Stimulated activated effector memory CD8-positive, alpha-beta T cell treated with anti-CD3 and anti-CD28 coated beads, Interleukin-12 subunit alpha, Interleukin-12 subunit beta, amount 100 ng/mL, for 72 hours (primary cell): ENCODE data around the gene SEC16A.

ENCODE experiments used
- ATAC-seq: fragments of 150-1000 bp; cut with Tn5 transposase; 2 replicates; pipeline ENCODE4 v1.10.0; 2021
- DNase-seq, 2 donors: peaks; one replicate each; pipeline ENCODE4 v3.0.0; 2021 to 2022; ENCODE audit warnings: low spot score in 2 of 2
- H3K27ac Mint-ChIP-seq: one replicate; pipeline ENCODE4 v1.8.0; 2022; ENCODE audit warnings: mild to moderate bottlenecking, mixed read lengths
- H3K36me3 Mint-ChIP-seq: one replicate; pipeline ENCODE4 v1.8.0; 2022; ENCODE audit warnings: mild to moderate bottlenecking, mixed read lengths
- H3K4me1 Mint-ChIP-seq: one replicate; pipeline ENCODE4 v1.8.0; 2022; ENCODE audit warnings: mixed read lengths
- H3K4me3 Mint-ChIP-seq: one replicate; pipeline ENCODE4 v1.8.0; 2022; ENCODE audit warnings: mild to moderate bottlenecking, mixed read lengths
- H3K9me3 Mint-ChIP-seq: one replicate; pipeline ENCODE4 v1.8.0; 2022; ENCODE audit warnings: mixed read lengths

SEC16A gene

GRCh38 chr9:136470792-136471469 lies 11.9 kb downstream of the SEC16A start:
- H3K9me3 Mint-ChIP-seq, result no peaks in the 10 kb centered on the region
- no peak for ATAC-seq
- H3K36me3 Mint-ChIP-seq, result peaks cover 99% of the 10 kb centered on the region
- H3K4me1 Mint-ChIP-seq, result no peaks in the 10 kb centered on the region
- no peak for DNase-seq
- H3K4me3 Mint-ChIP-seq, result no peak overlapping the region
- H3K27ac Mint-ChIP-seq, result peak overlapping the region; percentile 58

- H3K4me1 Mint-ChIP-seq, result no peaks in the 10 kb centered on the region
- DNase-seq (no peak), ATAC-seq (no peak)
- no peaks in the 10 kb centered on the region for H3K9me3 Mint-ChIP-seq
- no peak overlapping the region for H3K27ac Mint-ChIP-seq
- peaks cover 99% of the 10 kb centered on the region for H3K36me3 Mint-ChIP-seq
- no peak overlapping the region for H3K4me3 Mint-ChIP-seq
Observed at GRCh38 chr9:136470356-136470755, 12.5 kb downstream of the SEC16A start.

GRCh38 chr9:136467766-136468165 lies 15.1 kb downstream of the SEC16A start:
- ATAC-seq (no peak), DNase-seq (no peak)
- H3K36me3 Mint-ChIP-seq, result peaks cover 99% of the 10 kb centered on the region
- no peak overlapping the region for H3K4me3 Mint-ChIP-seq
- H3K27ac Mint-ChIP-seq, result no peak overlapping the region
- no peaks in the 10 kb centered on the region for H3K9me3 Mint-ChIP-seq
- no peaks in the 10 kb centered on the region for H3K4me1 Mint-ChIP-seq

GRCh38 chr9:136466155-136466541 lies 16.7 kb downstream of the SEC16A start:
- Mint-ChIP-seq H3K36me3 (peaks cover 100% of the 10 kb centered on the region), H3K27ac (no peak overlapping the region), H3K4me3 (no peak overlapping the region), H3K4me1 (no peaks in the 10 kb centered on the region), H3K9me3 (no peaks in the 10 kb centered on the region)
- ATAC-seq, result no peak
- DNase-seq, result no peak

- Mint-ChIP-seq H3K36me3 (peaks cover 100% of the 10 kb centered on the region), H3K4me3 (no peak overlapping the region), H3K9me3 (no peaks in the 10 kb centered on the region), H3K4me1 (no peaks in the 10 kb centered on the region), H3K27ac (no peak overlapping the region)
- ATAC-seq (no peak), DNase-seq (no peak)
Observed at GRCh38 chr9:136465500-136466154, 17.2 kb downstream of the SEC16A start.

- Mint-ChIP-seq H3K4me1 (no peaks in the 10 kb centered on the region), H3K9me3 (no peaks in the 10 kb centered on the region), H3K27ac (no peak overlapping the region), H3K36me3 (peaks cover 100% of the 10 kb centered on the region), H3K4me3 (no peak overlapping the region)
- DNase-seq (no peak), ATAC-seq (no peak)
Observed at GRCh38 chr9:136464241-136464640, 18.6 kb downstream of the SEC16A start.

- peaks cover 100% of the 10 kb centered on the region for H3K36me3 Mint-ChIP-seq
- H3K4me3 Mint-ChIP-seq, result no peak overlapping the region
- ATAC-seq, result no peak
Observed at GRCh38 chr9:136463578-136463977, 19.3 kb downstream of the SEC16A start.

GRCh38 chr9:136462664-136463063 lies 20.2 kb downstream of the SEC16A start:
- Mint-ChIP-seq H3K9me3 (no peaks in the 10 kb centered on the region), H3K4me1 (no peaks in the 10 kb centered on the region), H3K4me3 (no peak overlapping the region), H3K36me3 (peaks cover 100% of the 10 kb centered on the region), H3K27ac (no peak overlapping the region)
- no peak for ATAC-seq
- no peak for DNase-seq

More at GRCh38 chr9:136463578-136463977, 19.3 kb downstream of the SEC16A start:
- Mint-ChIP-seq H3K9me3 (no peaks in the 10 kb centered on the region), H3K4me1 (no peaks in the 10 kb centered on the region), H3K27ac (no peak overlapping the region)
- no peak for DNase-seq

- Mint-ChIP-seq H3K4me3 (no peak overlapping the region), H3K27ac (no peak overlapping the region), H3K36me3 (peaks cover 100% of the 10 kb centered on the region), H3K9me3 (no peaks in the 10 kb centered on the region), H3K4me1 (no peaks in the 10 kb centered on the region)
- ATAC-seq, result no peak
- no peak for DNase-seq
Observed at GRCh38 chr9:136460772-136461325, 22.0 kb downstream of the SEC16A start.

GRCh38 chr9:136459425-136459824 lies 23.4 kb downstream of the SEC16A start:
- no peak overlapping the region for H3K27ac Mint-ChIP-seq
- H3K36me3 Mint-ChIP-seq, result peaks cover 98% of the 10 kb centered on the region
- H3K4me1 Mint-ChIP-seq, result no peaks in the 10 kb centered on the region
- H3K9me3 Mint-ChIP-seq, result no peaks in the 10 kb centered on the region
- ATAC-seq (no peak), DNase-seq (no peak)
- H3K4me3 Mint-ChIP-seq, result no peak overlapping the region

- no peak overlapping the region for H3K27ac Mint-ChIP-seq
Observed at GRCh38 chr9:136457326-136457725, 25.5 kb downstream of the SEC16A start.

GRCh38 chr9:136456258-136456657 lies 26.6 kb downstream of the SEC16A start:
- ATAC-seq (no peak), DNase-seq (no peak)
- no peak overlapping the region for H3K4me3 Mint-ChIP-seq
- no peaks in the 10 kb centered on the region for H3K9me3 Mint-ChIP-seq
- H3K4me1 Mint-ChIP-seq, result no peaks in the 10 kb centered on the region
- no peak overlapping the region for H3K27ac Mint-ChIP-seq
- H3K36me3 Mint-ChIP-seq, result peaks cover 98% of the 10 kb centered on the region

More at GRCh38 chr9:136457326-136457725, 25.5 kb downstream of the SEC16A start:
- DNase-seq, result no peak
- ATAC-seq, result no peak
- H3K36me3 Mint-ChIP-seq, result peaks cover 98% of the 10 kb centered on the region
- H3K4me1 Mint-ChIP-seq, result no peaks in the 10 kb centered on the region
- no peaks in the 10 kb centered on the region for H3K9me3 Mint-ChIP-seq
- H3K4me3 Mint-ChIP-seq, result no peak overlapping the region

GRCh38 chr9:136455043-136456002 lies 27.5 kb downstream of the SEC16A start:
- no peak for ATAC-seq
- H3K4me1 Mint-ChIP-seq, result no peaks in the 10 kb centered on the region
- no peak overlapping the region for H3K4me3 Mint-ChIP-seq
- H3K27ac Mint-ChIP-seq, result peak overlapping the region; percentile 56
- no peaks in the 10 kb centered on the region for H3K9me3 Mint-ChIP-seq
- H3K36me3 Mint-ChIP-seq, result peaks cover 98% of the 10 kb centered on the region
- no peak for DNase-seq

GRCh38 chr9:136454026-136454796 lies 28.6 kb downstream of the SEC16A start:
- H3K9me3 Mint-ChIP-seq, result no peaks in the 10 kb centered on the region
- ATAC-seq (peak; percentile 31), DNase-seq (no peak)
- H3K4me3 Mint-ChIP-seq, result no peak overlapping the region
- peak overlapping the region; percentile 56 for H3K27ac Mint-ChIP-seq
- peaks cover 98% of the 10 kb centered on the region for H3K36me3 Mint-ChIP-seq
- H3K4me1 Mint-ChIP-seq, result no peaks in the 10 kb centered on the region
